Measurements from ENCODE around the gene DOLK.

DOLK gene

DNA sequence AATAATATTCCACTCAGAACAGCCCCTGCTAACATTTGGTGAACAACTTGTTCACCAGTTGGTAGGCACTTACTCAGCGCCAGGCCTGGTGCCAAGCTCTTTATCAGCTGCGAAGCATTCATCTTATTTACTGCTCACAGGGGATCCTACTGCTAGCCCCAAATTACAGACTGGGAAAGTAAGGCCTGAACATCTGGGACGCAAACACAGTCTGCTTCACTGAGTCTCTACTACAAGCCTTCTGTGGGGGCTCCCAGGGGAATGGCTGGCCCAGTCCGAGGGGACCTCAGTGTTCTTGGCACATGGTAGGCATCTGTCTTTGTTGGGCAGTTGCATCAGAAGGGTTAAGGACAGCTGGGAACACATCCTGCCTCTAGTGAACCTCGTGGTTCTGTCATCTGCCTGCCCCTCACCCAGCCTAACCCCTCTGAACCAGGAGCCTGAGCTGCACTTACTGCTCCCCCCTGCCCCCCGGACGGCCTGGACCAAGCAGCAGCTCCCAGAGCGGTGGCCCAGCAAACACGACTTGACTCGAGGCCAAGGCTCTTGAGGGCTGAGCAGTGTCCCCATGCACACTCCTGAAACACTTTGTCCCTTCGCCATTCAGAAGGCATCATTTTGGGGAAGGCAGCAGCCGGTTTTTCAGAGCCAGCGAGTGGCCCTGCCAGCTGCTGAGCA lies 26.9 kb downstream of the DOLK start, which contains the start of gene PHYHD1:
Gene PHYHD1, plus strand, starts transcription at position 602 of the 678 bp plus-strand sequence. CDS start 1,342 bp downstream, outside the sequence.
- peak within 1 kb of the TSS; percentile 99 for H3K27ac ChIP-seq
- ChIA-PET POLR2A (ENCODE audit: low non-redundant PET) (interaction anchor here (0.6 kb wide), 1 partner anchor 30 kb away, joined by 3 read pairs; no protein-coding TSS in a partner anchor), CTCF (interaction anchor here (0.5 to 1.1 kb wide), 5 partner anchors 19 to 1119 kb away, joined by 3 to 6 read pairs (median 3); no protein-coding TSS in a partner anchor)
- TF ChIP-seq, protein P1, sequence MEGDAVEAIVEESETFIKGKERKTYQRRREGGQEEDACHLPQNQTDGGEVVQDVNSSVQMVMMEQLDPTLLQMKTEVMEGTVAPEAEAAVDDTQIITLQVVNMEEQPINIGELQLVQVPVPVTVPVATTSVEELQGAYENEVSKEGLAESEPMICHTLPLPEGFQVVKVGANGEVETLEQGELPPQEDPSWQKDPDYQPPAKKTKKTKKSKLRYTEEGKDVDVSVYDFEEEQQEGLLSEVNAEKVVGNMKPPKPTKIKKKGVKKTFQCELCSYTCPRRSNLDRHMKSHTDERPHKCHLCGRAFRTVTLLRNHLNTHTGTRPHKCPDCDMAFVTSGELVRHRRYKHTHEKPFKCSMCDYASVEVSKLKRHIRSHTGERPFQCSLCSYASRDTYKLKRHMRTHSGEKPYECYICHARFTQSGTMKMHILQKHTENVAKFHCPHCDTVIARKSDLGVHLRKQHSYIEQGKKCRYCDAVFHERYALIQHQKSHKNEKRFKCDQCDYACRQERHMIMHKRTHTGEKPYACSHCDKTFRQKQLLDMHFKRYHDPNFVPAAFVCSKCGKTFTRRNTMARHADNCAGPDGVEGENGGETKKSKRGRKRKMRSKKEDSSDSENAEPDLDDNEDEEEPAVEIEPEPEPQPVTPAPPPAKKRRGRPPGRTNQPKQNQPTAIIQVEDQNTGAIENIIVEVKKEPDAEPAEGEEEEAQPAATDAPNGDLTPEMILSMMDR (conservative IDR thresholded peaks at IDR 0.05; ENCODE audit: low read depth), result no peak
- peak; percentile 74 for DNase-seq (ENCODE audit: low spot score)

GRCh38 chr9:128919402-128920089 lies 27.9 kb downstream of the DOLK start:
- ChIA-PET POLR2A (ENCODE audit: low non-redundant PET) (no interaction called here), CTCF (interaction anchor here (0.6 to 1.4 kb wide), 4 partner anchors 29 to 58 kb away, joined by 3 to 6 read pairs (median 4); no protein-coding TSS in a partner anchor)
- DNase-seq (ENCODE audit: low spot score), result no peak
- peak overlapping the region; percentile 99 for H3K27ac ChIP-seq
- TF ChIP-seq, protein P1 (conservative IDR thresholded peaks at IDR 0.05; ENCODE audit: low read depth), result no peak

DNA sequence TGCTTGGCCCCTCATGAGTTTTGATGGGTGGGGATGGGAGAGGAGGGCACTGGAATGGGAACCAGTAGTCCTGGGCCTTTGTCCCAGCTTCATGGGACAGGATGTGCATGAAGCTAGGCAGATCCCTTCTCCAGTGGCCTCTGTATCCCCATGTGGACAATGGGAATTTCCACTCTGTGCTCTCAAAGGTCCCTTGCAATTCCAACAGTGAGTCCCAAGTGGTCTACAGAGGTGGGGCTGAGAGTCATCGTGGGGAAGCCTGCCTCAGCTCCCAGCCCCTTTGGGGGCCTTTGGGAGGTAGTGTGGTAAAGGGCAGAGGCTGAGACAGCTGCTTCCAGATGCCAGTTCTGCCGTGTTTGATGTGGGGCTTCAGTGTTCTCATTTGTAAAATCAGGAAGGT lies 28.5 kb downstream of the DOLK start:
- POLR2A ChIA-PET (ENCODE audit: low non-redundant PET), result no interaction called here
- DNase-seq (ENCODE audit: low spot score), result no peak
- TF ChIP-seq, protein P1 (conservative IDR thresholded peaks at IDR 0.05; ENCODE audit: low read depth), result no peak
- CTCF ChIA-PET, result interaction anchor here (0.6 to 1.4 kb wide), 4 partner anchors 8 to 1297 kb away, joined by 3 to 5 read pairs (median 4); no protein-coding TSS in a partner anchor
- H3K27ac ChIP-seq, result peak overlapping the region; percentile 99

DNA sequence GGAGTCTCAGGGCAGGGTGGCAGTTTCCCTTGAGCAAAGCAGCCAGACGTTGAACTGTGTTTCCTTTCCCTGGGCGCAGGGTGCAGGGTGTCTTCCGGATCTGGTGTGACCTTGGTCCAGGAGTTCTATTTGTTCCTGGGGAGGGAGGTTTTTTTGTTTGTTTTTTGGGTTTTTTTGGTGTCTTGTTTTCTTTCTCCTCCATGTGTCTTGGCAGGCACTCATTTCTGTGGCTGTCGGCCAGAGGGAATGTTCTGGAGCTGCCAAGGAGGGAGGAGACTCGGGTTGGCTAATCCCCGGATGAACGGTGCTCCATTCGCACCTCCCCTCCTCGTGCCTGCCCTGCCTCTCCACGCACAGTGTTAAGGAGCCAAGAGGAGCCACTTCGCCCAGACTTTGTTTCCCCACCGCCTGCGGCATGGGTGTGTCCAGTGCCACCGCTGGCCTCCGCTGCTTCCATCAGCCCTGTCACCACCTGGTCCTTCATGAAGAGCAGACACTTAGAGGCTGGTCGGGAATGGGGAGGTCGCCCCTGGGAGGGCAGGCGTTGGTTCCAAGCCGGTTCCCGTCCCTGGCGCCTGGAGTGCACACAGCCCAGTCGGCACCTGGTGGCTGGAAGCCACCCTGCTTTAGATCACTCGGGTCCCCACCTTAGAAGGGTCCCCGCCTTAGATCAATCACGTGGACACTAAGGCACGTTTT lies 30.1 kb downstream of the DOLK start:
- DNase-seq (ENCODE audit: low spot score), result peak; percentile 52
- TF ChIP-seq, protein P1 (conservative IDR thresholded peaks at IDR 0.05; ENCODE audit: low read depth), result no peak
- POLR2A ChIA-PET (ENCODE audit: low non-redundant PET), result no interaction called here
- CTCF ChIA-PET, result no interaction called here
- H3K27ac ChIP-seq, result peak overlapping the region; percentile 99

DNA sequence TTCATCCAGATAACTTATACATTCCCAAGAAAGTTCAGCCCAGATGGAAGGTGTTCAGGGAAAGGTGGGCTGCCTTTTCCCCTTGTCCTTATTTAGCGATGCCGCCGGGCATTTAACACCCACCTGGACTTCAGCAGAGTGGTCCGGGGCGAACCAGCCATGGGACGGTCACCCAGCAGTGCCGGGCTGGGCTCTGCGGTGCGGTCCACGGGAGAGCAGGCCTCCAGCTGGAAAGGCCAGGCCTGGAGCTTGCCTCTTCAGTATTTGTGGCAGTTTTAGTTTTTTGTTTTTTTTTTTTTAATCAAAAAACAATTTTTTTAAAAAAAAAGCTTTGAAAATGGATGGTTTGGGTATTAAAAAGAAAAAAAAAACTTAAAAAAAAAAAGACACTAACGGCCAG lies 30.7 kb downstream of the DOLK start:
- POLR2A ChIA-PET (ENCODE audit: low non-redundant PET), result no interaction called here
- TF ChIP-seq, protein P1 (conservative IDR thresholded peaks at IDR 0.05; ENCODE audit: low read depth), result no peak
- CTCF ChIA-PET, result no interaction called here
- DNase-seq (ENCODE audit: low spot score), result no peak
- H3K27ac ChIP-seq, result peak overlapping the region; percentile 99

DNA sequence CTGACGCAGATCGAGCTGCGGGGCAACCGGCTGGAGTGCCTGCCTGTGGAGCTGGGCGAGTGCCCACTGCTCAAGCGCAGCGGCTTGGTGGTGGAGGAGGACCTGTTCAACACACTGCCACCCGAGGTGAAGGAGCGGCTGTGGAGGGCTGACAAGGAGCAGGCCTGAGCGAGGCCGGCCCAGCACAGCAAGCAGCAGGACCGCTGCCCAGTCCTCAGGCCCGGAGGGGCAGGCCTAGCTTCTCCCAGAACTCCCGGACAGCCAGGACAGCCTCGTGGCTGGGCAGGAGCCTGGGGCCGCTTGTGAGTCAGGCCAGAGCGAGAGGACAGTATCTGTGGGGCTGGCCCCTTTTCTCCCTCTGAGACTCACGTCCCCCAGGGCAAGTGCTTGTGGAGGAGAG lies 31.2 kb downstream of the DOLK start:
- ChIA-PET CTCF (interaction anchor here (0.9 to 1.2 kb wide), 2 partner anchors 12 to 26 kb away, joined by 3 to 4 read pairs; no protein-coding TSS in a partner anchor), POLR2A (ENCODE audit: low non-redundant PET) (interaction anchor here (0.5 kb wide), 1 partner anchor 98 kb away, joined by 3 read pairs; the partner anchor contains the start of gene ENDOG)
- peak overlapping the region; percentile 99 for H3K27ac ChIP-seq
- DNase-seq (ENCODE audit: low spot score), result no peak
- TF ChIP-seq, protein P1 (conservative IDR thresholded peaks at IDR 0.05; ENCODE audit: low read depth), result no peak
